GM19025 (cell line): ENCODE measurements around the gene IRX5.

ENCODE experiments used
- ATAC-seq: cut with Tn5 transposase; IDR thresholded peaks from one replicate; pipeline ENCODE4 v1.9.1; 2021; ENCODE audit warnings: mild to moderate bottlenecking, low read depth, moderate library complexity; ENCODE audit not compliant: unreplicated experiment

IRX5 gene

DNA sequence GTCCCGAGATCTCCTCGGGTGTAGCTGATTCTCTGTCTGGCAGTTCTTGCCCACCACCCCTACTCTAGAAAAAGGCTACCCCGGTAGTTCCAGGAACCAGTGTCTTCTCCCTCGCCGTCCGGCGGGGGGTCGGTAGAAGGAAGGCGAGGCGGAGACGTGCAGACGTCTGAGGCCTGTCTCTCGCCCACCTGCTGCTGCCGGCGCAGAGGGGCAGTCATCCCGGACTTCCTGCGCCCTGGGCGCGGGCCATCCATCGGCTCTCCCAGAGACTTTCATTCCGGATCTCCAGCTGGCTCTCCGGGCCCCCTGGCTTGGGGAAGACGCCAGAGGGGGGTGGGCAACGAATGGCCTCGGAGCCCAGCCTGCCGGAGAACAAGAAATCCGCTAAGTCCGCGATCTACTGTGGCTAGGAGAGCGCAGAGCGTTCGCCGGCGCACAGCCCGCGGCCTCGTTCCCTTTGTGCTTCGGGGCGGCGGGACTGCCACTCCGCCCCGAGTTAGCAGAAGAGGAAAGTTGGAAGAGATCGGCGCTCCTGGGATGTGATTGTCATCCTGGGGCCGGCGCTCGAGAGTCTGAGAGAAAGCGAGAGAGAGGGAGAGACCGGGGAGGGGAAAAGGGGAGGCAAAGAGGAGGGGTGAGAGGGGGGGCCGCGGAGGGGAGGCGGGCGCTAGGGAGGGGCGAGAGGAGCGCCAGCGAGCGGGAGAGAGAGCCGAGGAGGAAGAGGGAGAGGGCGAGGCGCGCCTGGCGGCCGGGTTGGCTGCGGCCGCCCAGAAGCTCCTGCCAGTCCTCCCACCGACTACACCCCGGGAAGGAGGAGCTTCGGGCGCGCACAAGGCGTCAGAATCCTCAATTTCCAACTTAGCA lies at the start of gene IRX5:
Gene IRX5, plus strand, starts transcription at position 861 of the 864 bp plus-strand sequence. CDS start 334 bp downstream, outside the sequence.
- ATAC-seq, result no peak

GRCh38 chr16:54882556-54882955 lies 48.1 kb upstream of the IRX5 start:
- no peak for ATAC-seq

DNA sequence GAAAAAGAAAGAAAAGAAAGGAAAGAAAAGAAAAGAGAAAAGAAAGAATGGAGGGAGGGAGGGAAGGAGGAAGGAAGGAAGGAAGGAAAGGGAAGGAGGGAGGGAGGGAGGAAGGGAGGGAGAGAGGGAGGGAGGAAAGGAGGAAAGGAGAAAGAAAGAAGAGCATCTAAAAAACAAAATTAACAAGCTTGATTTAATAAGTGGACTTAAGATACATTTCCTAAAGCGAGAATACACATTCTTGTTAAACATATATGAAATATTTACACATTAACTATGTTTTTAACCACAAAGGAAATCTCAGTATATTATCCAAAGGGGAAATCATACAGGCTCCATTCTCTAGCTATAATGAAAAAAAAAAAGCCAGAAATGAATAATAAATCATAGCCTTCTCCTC lies 47.3 kb upstream of the IRX5 start:
- ATAC-seq, result no peak

GRCh38 chr16:54886078-54886477 lies 44.6 kb upstream of the IRX5 start:
- no peak for ATAC-seq

- ATAC-seq, result no peak
Measured at GRCh38 chr16:54890381-54890780, 40.3 kb upstream of the IRX5 start.

DNA sequence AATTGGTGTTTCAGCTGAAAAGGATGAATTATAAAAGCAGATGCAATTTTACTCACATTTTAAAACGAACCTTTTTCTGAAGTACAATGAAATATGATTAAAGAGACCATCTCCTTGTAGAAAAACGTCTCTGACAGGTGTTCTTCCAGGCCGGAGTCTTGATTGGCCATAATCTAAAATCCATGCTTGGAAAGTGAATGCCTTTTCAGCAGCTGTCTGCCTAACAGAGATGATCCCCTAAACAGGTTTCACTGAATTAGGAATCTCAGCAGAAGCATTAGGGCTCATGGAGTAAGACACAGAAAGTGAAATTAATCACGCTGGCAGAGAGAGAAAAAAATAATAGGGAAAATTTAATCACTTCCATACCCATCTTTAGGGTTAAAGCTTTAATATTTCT lies 39.3 kb upstream of the IRX5 start:
- ATAC-seq, result no peak

- no peak for ATAC-seq
Measured at GRCh38 chr16:54892981-54893380, 37.7 kb upstream of the IRX5 start.

- ATAC-seq, result no peak
Measured at GRCh38 chr16:54897930-54898329, 32.7 kb upstream of the IRX5 start.

DNA sequence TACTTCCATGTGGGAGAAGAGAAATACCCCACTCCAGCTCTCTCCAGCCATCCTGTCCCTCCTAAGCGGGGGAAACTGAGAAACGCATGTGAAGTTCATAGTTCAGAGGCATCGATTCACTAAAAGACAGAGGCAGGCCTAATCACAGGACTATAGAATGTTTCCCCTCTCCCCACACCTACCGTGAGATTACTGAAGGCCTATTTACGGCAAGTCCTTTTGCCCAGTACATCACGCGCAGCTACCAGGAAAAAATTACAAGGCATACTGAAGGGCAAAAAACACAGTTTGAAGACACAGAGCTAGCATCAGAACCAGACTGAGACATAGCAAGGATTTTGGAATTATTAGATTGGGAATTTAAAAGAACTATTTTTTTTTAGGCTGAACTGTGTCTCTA lies 29.1 kb upstream of the IRX5 start:
- no peak for ATAC-seq

DNA sequence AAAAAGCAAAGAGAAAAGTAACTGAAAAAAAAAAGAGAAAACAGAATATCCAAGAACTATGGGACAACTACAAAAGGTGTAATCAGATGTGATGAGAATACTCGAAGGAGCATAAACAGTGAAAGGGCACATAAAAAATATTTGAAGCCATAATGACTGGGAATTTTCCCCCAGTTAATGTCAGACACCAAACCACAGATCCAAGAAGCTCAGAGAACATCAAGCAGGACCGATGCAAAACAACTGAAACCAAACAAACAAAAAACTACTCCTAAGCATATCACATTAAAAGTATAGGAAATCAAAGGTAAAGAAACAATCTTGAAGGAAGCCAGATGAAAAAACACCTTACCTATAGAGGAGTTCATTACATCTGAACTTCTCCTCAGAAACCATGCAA lies 27.6 kb upstream of the IRX5 start:
- no peak for ATAC-seq

DNA sequence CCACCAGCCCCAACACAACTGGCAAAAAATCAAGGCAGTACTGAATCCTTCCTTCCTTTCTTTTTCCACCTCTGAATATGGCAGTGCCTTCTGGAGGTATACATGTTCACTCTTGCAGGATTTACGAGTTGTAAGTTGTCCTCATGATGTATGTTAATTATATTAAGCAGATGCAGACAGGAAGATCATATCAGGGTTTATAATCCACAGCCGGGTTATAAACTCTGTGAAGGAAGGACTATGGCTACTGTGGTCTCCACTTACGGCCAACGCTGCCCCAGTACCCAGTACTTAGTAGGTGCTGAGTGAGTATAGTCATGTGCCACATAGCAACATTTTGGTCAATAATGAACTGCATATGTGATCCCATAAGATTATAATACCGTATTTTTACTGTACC lies 19.6 kb upstream of the IRX5 start:
- no peak for ATAC-seq

GRCh38 chr16:54912720-54913119 lies 17.9 kb upstream of the IRX5 start:
- no peak for ATAC-seq

DNA sequence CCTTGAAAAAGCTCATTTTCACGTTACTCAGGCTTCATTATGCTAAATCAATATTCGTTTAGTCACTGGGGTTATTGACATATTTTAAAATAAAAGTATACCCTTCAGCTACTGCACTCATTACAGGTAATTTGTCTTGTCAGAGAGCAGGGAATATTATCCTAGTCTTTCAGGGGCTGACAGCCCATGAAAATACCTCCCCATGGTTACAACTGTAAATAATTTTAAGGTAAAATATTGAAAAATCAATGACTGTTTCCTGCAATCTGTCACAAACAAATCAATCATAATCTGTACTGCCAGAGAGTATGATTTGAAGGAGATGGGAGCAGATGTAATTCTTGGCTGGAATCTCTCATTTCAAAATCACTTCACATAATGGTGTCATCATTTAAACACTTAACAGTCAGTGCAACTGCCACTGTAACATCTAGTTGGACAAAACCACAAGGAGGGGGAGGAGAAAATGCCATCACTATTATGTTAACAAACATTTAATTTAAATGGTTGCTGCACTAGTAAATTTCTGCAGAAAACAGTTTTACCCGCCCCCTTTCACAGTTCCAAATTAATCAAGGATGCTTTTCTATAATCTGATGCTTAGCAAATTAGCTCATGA lies 9.3 kb upstream of the IRX5 start:
- ATAC-seq, result no peak

DNA sequence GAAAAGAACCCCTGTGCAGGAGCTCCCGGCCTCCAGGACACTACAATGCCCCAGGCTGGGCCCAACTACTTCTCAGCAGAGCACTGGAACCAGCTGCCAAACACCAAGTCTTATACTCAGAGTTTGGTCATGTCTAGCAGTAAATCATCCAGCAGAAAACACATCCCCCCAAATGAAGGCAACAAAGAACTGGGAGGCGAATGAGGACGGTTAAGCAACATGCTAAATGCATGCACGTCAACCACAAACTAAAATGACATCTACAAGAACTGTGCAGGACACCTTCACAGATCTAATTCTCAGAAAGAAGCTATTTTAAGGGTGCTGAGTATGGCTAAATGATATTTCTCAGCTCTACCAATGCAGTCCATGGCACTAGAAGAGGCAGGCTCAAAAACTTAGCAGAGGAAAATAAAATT lies 7.6 kb upstream of the IRX5 start:
- ATAC-seq, result no peak

GRCh38 chr16:54923988-54924387 lies 6.7 kb upstream of the IRX5 start:
- ATAC-seq, result no peak

DNA sequence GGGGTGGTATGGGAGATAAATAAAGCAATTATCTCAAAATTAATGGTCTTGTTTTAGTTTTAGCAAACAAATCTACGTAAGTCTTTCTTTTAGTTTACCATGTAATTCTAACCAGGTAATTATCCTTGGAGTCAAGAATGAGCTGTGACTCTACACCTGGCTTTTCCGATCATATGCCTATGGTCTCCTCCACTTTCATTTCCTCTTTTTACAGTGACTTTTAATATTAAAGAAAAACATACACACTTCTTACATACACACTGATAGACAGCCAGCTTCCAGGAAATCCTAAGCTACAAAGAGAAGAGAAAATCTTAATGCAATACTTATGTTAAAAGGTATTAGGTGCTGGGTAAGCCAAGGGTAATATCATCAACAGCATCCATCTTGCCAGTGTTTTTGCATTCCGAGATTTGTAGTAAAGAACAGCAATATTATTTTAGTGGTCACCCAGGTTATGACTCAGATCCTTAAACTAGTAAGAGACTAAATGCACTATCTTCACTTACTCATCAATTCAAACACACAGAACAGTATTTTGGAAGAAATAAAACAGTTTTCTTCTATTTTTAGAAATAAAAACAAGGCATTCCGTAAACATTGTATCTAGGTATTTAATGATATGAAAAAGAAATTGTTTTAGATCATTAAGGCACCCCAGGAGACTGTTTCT lies 4.4 kb upstream of the IRX5 start:
- ATAC-seq, result no peak

DNA sequence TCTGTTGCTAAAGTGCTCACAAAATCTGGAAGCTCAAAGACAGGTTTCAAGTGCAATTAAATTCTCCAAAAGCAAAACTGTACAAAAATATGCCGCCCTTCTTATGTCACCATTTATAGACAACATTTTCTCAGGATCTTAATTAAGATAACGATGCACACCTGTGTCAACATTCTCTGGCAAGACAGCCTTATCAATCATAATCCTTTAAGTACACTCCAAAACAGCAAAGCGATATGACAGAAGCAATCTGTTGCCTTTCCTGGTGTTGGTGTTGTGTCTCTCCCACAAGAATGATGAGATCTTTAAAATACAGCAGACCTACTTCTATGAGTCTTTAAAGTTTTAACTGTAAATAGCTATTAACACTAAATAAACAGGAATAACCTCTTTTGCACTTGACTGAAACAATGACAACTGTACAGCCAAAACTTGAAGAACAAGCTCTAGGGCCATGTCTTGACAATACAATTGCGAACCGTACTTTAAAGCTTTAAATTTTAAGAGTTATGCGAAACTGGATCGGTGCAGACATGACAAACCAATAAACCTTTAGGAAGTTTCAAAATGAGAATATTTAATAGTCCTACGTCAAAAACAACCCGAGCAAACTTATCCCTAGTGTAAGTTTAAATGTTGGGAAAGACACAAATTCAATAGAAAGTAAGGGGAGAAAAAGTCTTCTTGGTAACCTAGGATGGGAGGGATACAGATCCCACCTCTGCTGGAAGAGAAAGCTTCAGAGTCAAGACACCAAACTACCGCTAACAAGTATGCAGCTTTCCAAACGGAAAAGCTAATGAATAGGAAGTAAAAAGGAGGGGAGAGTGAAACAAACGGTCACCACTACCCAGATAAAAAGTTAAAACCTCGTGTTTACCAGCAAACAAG lies 3.3 kb upstream of the IRX5 start:
- no peak for ATAC-seq

DNA sequence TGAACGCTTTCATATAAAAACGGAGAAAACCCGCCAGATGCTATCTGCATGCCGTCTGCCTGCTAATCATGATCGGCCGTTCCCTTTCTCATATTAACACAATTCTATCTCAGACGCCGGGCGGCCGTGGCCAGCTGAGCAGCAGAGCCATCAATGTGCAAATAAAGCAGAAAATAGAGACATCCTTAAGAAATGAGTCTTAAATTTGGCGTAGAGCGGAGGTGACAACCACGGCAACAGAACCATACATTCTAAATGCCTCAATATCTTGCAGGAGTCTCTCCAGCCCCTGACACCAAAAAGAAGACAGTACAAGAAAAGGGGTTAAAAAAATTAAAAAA lies 2.7 kb upstream of the IRX5 start:
- ATAC-seq, result no peak

DNA sequence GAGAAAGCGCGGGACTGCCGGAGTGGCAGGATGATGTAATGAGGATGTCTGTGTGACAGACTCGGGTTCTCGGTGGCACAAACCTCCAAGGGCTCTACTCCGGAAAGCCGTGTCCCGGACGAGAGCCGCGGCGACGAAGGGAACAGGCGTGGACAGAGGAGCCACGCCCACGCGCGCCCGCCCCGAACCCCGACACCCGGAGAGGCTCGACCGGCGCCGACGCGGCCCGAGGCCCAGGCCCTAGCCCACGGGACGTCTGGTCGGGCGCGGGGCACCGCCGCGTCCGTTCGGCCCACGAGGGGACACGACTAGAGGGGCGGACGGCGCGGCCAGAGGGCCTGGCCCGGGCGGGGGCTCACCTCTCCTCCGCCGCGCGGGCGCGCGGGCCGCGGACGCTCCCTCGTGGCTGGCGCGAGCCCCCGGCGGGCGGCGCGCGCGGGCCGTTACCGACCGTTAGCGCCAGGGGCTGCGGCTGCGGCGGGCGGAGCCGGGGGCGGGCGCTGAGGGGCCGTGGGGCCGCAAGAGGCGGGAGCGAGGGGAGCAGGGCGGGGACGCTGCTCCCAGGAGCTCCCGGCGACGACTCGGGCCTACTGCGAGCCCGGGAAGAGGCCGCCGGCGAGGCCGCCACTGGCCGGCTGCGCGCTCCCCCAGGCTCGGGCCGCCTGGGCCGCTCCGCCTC lies 2.1 kb upstream of the IRX5 start:
- ATAC-seq, result peak; percentile 56
